ENCODE measurements around the gene CHRM2. TPM values are rescaled to one million over a fixed set of nuclear protein-coding genes. Genes with fewer than 3 reads are reported as not detected.

CHRM2 gene
- total RNA-seq, 1 experiment from 2014 or later: not detected

GRCh38 chr7:136950331-136950730, 81.9 kb downstream of the CHRM2 start:
- Mint-ChIP-seq H3K4me1 (0 out of 4 replicates have a peak, but pooled peaks cover 0 to 2% of the 10 kb centered on the region in 2 experiments), H3K27ac (no peak overlapping the region), H3K27me3 (ENCODE audit: low read depth) (no peaks in the 10 kb centered on the region; the same call in 1 of the 2 replicates), H3K4me3 (no peak overlapping the region), H3K36me3 (ENCODE audit: insufficient read depth in 1 of 3, low read depth in 3 of 3) (no peaks in the 10 kb centered on the region; a peak in 1 of 7 replicates), H3K9me3 (0 out of 5 replicates have a peak, but pooled peaks cover 0 to 2% of the 10 kb centered on the region in 2 experiments)
- Histone ChIP-seq H3K4ac (ENCODE audit: low read depth, low read length) (no peak overlapping the region), H2BK5ac (ENCODE audit: insufficient read length, low read length) (no peak overlapping the region), H2BK15ac (ENCODE audit: low read depth, low read length) (no peak overlapping the region), H4K91ac (ENCODE audit: insufficient read length, low read depth, low read length) (no peak overlapping the region), H3K79me2 (ENCODE audit: insufficient read depth, low read length) (no peaks in the 10 kb centered on the region), H3K4me1 (ENCODE audit: insufficient read depth, low read length) (no peaks in the 10 kb centered on the region), H3K23ac (ENCODE audit: insufficient read length, low read depth, low read length) (no peak overlapping the region), H3K9me3 (ENCODE audit: control insufficient read depth, low read depth, low read length) (no peaks in the 10 kb centered on the region), H2BK120ac (ENCODE audit: low read depth, low read length, poor library complexity, severe bottlenecking) (no peak overlapping the region), H3K9ac (ENCODE audit: extremely low read depth, insufficient read length, low read length) (no peak overlapping the region), H3K79me1 (ENCODE audit: insufficient read depth, low read depth, low read length, poor library complexity, severe bottlenecking) (no peaks in the 10 kb centered on the region), H3K27me3 (ENCODE audit: insufficient read depth, low read length) (no peaks in the 10 kb centered on the region), H3K14ac (ENCODE audit: insufficient read depth, low read length) (no peak overlapping the region), H3K23me2 (ENCODE audit: insufficient read length, low read depth, low read length, poor library complexity, severe bottlenecking) (no peaks in the 10 kb centered on the region), H4K5ac (ENCODE audit: insufficient read length, low read depth, low read length) (no peak overlapping the region), H4K20me1 (ENCODE audit: control insufficient read depth, insufficient read depth, insufficient read length) (no peaks in the 10 kb centered on the region), H4K8ac (replicated peaks; ENCODE audit: insufficient read length, low read depth, low read length) (no peak overlapping the region), H2AFZ (ENCODE audit: low read length) (no peak overlapping the region), H2BK20ac (ENCODE audit: low read depth, low read length, poor library complexity, severe bottlenecking) (no peak overlapping the region), H3K4me2 (ENCODE audit: insufficient read depth, insufficient read length, low read length) (no peak overlapping the region), H3K18ac (ENCODE audit: insufficient read length, low read depth, low read length) (no peak overlapping the region), H3K56ac (ENCODE audit: insufficient read length, low read depth, low read length) (no peak overlapping the region), H3K27ac (ENCODE audit: insufficient read length, low read depth, low read length) (no peak overlapping the region), H2BK12ac (ENCODE audit: insufficient read length, low read depth, low read length) (no peak overlapping the region), H3T11ph (ENCODE audit: low read length) (no peak overlapping the region), H2AK5ac (ENCODE audit: insufficient read length, low read length) (no peak overlapping the region)
- no CpG with 5 or more reads among the region's 3 CpGs for WGBS (ENCODE audit: extremely low coverage, insufficient read length, low lambda C conversion rate)
- TF ChIP-seq CTCF (conservative IDR thresholded peaks at IDR 0.05): no peak
- DNase-seq: no peak
